GM19468 (cell line): ENCODE data around the gene ADARB2.
A peak's percentile ranks its signal among the peaks of the same experiment; 100 is the strongest.
"Not testable (repeated sequence)": the region's sequence is repeated elsewhere in the genome, so short reads cannot be mapped to it uniquely, and the experiment has no call there.

Experiments
- ATAC-seq: cut with Tn5 transposase; IDR thresholded peaks from one replicate; pipeline ENCODE4 v1.9.1; 2021; ENCODE audit warnings: mild to moderate bottlenecking, moderate library complexity, moderate number of reproducible peaks; ENCODE audit not compliant: unreplicated experiment; ENCODE audit errors: extremely low read depth

ADARB2 gene

DNA sequence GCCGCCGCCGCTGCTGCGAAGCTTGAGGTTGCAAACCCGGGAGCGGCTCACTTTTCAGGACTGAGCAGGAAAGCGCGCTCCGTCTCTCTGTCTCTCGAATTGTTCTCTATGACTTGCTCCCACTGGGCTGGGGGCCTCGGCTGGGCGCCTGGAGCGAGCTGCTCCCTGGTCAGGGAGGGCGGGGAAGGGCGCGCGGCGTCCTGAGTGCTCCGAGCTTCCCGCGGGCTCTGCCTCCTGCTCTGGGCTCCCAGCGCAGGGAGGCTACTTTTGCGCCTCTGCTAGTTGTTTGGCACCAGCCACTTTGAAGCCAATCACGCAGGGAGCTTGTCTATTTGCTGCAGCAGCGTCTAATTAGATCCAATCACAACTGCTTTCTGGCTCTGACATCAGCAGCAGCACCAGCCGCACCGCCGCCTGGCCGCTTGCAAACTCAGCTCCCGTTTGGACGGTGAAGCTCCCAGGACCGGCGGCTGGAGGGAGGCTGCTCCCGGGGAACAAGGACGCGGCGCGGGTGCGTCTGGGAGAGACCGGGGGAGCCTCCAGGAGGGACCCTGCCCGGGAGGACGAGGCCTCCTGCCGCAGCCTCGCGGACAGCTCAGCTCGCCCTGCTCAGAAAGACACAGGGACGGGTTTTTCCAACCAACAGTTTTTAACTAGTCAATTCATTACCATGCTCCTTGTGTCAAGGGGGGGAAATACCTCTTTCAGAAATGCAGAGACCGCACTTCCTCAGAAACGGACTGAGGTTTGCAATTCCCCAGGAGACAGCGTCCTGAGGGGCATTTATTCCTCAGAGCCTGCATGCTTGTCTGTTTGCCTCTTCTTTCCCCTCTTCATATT is at the start of gene ADARB2:
Gene ADARB2 (minus strand): TSS at position 304 of the 840 bp plus-strand sequence.
- ATAC-seq: peak; percentile 57

DNA sequence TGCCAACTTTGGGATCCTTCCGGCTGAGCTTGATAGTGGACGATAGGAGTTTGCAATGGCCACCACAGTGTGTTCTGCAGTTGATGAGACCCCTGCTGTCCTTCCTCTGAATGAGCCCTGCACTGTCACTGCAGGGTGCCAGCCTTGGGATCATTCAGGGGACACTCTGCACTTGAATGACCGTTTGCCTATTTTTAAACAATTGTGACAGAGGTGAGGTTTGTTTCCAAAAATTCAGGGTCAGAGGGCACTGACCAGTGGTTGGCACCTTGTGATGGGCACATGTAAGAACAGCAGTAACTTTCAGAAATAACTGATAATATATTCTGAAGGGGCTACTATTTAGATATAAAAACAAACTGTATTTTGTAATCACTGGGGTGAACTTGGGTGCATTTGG is 48.5 kb upstream of the ADARB2 start:
- no peak for ATAC-seq

DNA sequence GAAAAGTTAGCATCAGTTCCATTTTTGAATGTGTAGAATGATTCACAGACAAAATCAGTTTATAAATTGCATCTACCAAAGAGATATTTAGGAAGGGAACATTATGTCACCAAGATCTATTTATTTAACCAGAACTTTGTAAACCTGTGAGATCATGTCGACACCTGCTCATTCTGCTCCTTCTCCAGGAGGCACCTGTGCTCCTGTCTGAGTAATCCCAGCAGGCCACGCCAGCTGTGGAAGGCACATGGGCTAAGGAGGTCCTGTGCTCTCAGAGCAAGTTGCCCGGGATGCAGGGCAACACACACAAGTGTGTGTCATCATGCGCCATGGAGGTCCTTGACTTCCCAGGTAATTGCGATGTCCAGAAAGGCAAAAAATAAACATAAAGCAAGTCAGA is 45.5 kb upstream of the ADARB2 start:
- no peak for ATAC-seq

DNA sequence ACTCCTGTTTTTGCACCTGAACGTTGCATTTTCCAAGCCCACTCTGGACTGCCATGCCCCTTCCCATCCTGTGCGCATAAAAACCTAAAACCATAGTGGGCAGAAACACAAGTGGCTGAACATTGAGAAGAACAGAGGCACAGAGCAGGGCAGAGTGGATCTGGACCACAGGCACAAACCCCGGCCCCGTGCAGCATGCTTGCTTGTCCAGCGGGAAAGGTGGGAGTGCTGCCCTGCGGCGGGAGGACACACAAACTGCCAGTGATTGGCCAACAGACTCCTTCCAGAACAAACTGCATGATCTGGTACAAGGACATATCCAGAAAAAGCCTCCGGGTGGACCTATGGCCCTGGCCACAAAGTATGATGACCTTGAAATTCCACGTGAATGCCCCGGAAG is 42.5 kb upstream of the ADARB2 start:
- ATAC-seq: no peak

DNA sequence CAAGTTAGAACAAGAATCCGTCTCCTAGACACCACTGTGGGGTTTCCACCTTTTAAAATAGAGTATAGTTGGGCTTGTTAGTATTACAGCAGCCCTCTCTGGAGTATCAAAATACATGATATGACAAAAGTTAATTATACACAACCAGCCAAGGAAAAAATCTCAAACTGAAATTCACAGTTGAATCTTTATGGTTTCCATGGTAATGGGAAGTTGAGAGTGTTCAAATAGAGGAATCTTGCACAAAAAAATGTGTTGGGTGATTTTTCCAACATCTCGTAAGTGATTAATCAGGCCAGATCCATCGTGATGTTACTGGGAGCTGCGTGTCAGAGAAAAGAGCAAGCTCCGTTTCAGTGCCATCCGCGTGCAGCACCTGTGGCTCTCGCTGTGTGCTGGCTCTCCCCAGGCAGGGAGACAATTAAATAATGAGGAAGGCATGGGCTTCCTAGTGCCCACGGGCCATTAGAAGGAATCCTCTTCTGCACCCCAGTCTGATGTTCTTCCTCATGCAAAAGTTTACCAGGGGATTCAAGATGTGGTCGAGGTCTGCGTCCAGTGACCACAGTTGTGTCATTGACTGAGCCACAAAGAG is 41.1 kb upstream of the ADARB2 start:
- no peak for ATAC-seq

DNA sequence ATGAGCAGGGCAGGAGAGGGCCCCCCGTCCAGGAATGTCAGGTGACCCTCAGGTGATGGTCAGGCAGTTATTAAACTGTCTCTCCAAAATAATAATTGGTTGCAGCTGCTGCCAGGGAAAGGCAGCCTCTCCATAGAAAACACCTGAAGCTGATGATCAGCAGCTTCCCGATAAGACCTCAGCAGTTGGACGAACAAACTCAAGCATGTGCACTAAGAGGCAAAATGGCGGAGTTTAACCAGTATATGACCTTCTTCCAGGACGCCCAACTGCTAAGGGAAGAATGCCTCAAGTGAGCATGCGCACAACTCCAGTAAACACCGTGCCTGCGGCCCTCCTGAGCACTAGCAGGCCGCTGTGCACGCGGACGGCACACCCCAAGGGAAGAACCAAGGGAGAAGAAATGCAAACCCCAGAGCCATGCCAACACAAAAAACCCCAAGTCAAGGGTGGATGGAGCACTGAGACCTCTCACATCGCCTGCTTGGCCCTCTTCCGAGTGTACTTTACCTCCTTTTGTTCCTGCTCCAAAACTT is 38.9 kb upstream of the ADARB2 start:
- ATAC-seq: no peak

DNA sequence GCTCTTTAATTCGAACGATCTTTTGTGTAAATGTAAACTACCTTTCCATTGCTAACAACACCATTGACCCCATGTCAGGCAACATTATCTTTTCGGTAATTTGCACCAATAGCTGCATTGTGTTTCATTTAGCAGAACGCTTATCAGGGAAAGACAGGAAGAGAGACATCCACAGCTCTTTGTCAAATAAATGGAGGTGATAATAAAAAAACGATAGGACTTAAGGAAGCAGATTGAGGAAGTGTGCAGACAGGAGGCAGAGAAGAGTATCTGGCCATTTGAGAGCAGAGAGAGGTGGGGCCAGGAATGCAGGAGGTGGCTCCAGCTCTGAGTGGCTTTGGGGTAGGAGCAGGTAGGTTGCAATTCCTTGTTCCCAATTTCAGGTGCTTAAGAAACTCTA is 37.5 kb upstream of the ADARB2 start:
- no peak for ATAC-seq

DNA sequence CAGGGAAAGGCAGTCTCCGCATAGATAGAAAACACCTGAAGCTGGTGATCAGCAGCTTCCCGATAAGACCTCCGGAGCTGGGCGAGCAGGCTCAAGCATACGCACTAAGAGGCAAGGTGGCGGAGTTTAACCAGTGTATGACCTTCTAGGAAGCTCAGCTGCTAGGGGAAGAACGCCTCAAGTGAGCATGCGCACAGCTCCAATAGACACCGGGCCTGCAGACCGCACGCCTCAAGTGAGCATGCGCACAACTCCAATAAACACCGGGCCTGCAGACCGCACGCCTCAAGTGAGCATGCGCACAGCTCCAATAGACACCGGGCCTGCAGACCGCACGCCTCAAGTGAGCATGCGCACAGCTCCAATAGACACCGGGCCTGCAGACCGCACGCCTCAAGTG is 35.9 kb upstream of the ADARB2 start:
- not testable (repeated sequence) for ATAC-seq

DNA sequence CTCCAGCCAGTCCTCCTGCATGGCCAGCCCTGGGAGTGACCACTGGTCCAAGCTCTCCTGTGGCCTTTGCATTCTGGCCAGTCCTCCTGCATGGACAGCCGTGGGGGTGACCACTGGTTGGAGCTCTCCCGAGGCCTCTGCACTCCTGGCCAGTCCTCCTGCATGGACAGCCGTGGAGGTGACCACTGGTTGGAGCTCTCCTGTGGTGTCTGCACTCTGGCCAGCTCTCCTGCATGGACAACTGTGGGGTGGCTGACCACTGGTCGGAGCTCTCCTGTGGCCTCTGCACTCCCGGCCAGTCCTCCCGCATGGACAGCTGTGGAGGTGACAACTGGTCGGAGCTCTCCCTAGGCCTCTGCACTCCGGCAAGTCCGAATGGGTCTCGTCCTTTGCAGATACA is 28.7 kb upstream of the ADARB2 start:
- no peak for ATAC-seq

DNA sequence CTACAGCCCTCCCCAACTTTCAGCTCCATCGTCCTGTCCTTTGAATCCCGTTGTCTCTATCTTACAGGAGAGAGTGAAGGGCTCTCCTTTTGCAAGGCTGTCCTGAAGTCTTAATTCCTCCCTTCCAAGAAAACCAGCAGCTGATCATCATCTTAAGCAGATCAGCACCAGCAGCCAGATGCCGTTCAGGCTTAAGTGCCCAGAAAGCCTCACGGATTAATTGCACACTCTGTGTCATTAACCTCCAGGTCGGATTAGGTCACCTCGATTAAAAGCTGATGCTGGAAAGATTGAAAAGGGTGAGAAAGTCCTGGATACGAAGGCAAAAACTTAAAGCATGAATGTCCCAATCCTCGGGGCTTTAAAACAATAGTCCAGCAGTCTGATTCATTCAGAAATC is 24.8 kb upstream of the ADARB2 start:
- ATAC-seq: no peak

DNA sequence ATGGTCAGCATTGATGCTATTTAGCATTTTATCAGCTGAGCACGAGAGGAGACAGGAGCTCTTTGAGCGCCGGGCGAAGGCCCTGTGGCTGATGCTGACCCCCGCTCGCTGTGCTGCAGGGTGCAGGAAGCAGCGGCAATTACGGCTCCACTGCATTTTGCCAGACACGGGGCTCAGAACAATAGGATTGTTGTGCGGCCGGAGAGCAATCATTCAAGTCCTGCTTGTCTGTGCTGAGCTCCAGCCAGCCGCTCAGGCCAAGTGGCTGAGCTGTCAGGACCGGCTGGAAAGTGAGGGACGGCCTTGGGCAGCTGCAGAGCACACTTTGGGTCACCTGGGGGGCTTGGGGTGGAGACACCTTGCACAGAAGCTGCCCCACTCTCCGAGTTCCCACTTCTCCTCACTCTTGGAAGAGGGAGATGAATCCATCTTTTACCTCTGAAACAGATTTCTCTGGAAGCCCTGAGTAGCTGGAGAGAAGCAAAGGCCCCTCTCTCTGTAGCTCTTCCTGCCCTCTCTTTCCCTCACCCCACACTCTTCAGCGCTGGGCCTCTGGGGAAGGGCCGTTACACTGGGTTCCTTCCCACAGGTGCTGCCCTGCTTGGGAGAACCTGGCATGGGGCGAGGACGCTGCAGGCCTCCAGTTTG is 17.3 kb upstream of the ADARB2 start:
- ATAC-seq: no peak

DNA sequence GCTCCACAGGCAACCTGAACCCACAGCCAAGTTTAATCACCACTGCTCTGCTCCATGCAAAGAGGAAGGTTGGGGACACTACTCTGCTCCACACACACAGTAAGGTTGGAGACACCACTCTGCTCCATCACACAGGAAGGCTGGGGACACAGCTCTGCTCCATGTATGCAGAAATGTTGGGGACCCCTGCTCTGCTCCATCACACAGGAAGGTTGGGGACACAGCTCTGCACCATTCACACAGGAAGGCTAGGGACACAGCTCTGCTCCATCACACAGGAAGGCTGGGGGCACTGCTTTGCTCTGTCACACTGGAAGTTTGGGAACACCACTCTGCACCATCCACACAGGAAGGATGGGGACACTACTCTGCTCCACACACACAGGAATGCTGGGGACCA is 14.8 kb upstream of the ADARB2 start:
- no peak for ATAC-seq

DNA sequence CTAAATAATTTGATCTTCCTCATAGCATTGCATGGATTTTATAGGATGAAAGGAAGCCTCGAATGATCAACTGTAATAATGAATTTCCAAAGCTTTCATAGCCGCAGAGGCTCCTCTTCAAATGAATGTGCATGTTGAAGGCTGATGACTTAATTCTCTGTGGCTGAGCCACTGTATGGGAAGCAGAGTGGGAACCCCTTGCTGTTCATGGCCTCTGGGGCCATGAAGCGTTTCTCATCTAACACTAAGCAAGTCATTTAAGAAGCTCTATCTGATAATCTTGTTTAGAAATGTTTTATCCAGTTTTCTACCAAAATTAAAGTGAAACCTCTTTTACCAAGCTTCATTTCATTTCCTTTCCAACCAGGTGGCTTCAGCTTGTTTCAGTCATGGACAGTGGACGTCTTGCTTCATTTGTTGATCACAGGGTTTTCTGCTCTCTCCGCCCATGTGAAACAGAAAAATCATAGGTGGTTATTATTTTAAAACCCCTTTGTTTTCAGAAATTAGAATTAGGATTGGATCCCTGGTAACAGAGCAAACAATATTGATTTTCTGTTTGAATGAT is 10.3 kb upstream of the ADARB2 start:
- no peak for ATAC-seq

DNA sequence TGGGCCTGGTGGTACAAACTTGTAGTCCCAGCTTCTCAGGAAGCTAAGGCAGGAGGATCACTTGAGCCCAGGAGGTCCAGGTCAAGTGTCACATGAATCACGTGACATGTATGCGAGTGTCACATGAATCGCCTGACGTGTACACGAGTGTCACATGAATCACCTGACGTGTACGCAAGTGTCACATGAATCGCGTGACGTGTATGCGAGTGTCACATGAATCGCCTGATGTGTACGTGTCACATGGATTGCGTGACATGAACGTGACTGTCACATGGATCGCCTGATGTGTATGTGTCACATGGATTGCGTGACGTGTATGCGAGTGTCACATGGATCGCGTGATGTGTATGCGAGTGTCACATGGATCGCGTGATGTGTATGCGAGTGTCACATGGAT is 9.5 kb upstream of the ADARB2 start:
- ATAC-seq: no peak

DNA sequence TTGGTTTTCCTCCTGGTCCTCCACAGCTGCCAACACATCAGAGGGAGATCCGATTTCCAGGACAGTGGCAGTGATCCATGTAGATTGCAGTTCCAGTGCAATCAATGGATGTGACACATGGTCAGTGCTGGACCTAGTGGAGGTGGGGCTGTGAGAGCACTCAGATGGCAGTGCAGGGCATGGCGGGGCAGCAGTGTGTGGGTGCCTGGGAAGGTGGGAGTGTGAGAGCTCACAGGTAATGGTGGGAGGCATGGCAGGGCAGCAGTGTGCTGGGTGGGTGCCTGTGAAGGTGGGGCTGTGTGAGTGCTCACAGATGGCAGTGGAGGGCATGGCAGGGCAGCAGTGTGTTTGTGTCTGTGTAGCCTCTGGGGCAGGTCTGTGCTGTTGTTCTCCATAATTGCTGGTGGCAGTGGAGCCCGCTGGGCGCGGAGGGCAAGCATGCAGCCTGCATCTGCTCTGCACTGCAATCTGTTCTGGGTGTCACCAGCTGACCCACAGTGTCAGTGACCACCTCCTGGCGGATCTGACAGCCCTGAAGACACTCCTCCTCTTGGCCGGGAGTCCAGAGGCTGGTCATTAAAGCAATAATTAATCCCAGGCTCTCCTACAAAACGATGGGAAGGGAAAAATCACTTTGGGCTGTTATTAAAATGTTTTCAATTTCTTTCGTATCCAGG is 8.6 kb upstream of the ADARB2 start:
- ATAC-seq: no peak

DNA sequence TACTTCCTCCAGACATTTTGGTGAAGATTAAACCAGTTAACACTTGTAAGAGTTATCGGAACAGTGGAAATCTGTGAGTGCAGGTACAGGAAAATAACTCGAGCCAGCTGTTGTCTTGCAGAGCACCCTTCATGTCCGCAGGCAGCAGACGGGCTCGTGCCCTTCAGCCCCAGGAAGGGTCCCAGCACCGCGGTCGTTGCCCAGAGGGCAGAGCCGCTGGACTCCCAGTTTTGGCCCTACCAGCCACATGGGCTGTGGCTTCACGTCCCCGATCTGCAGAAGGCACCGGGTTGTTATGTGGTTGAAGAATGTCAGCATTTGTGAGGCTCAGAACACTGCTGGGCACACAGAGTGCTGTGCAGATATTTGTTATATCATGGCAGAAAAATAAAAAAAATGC is 7.2 kb upstream of the ADARB2 start:
- no peak for ATAC-seq

DNA sequence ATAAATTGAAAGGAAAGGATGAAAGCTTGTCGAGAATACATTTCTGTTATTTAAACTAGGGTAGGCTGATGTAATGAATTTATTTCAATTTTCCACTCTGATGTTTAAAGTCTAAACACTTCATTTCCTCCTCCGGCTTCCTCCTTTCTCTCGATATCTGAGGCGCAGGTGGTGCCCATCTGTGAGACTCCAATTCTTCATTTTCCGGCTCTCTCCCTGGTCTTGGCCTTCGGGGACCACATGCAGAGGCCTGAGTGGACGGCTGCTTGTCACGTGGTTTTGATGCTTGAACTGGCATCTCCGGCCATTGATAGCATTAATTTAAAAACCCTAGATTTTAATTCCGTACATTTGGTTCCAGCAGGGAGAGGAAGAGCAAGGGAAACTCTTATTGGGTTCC is 5.8 kb upstream of the ADARB2 start:
- ATAC-seq: no peak

DNA sequence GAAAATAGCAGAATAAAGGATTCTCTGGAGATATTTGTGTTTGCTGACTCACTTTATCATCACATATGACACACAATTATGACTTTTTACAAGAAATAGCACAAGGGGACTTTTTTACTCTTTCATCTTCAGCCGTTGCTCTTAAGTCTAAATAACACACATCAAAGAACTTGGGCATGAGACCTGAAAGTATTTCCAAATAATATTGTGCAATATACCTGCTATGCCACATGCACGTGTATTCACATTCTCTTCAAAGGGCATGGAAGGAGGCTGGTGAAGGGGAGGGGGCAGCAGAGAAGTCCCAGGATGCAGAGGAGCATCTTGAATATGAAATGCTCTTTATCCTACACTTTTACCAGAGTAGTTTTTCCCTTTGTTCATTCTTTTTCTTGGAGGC is 4.1 kb upstream of the ADARB2 start:
- no peak for ATAC-seq

DNA sequence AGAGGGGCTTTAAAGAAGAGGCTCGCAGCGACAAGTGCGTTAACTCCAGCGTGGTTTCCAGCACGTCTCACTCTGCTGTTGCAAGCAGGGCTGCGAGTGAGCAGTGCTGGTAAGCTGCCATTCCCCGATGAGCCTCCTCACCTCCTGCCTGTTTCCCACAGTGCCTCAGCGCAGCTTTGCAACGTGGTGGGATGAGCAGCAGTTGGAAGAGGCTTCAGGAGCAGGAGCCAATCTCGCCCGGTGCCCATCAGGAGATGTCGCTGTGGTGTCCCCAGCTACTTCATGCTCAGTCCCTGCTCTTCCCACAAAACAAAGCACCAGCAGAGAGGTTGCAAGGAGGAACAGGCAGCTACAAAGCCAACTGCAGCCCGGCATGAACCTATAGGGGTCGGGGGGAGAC is 2.4 kb upstream of the ADARB2 start:
- no peak for ATAC-seq

DNA sequence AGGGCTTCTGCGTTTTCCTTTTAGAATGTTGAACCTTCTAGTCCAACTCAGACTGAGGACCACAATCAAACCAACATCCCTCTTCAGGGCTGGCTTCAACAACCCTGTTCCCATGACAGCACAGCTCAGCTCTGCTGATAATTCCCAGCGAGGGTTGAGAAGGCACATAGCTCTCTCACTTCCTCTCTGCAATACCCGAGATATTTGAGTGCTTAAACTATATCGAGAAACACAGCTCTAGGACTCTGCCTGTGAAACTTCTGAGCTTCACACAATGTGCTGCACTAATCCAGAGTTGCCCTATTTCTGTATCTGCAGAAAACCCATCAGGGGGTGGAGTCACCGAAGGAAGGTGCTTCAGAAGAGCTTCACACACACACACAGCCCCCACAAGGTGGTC is 1.6 kb upstream of the ADARB2 start:
- ATAC-seq: peak; percentile 40

DNA sequence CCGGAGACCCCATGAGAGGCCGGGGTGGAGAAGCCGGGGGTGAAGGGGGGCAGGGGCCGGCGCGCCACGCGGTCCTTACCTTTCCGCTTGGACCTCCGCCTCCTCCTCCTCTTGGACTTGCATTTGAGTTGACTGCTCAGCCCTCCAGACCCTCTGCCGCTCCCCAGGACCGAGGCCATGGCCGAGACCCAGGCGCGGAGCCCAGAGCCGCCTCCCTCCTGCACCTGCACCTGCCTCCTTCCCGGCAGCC is 428 bp downstream of the ADARB2 start:
- no peak for ATAC-seq
